IMR-90 (cell line): Measurements from ENCODE around the gene ZNF598. TPM values are rescaled to one million over a fixed set of nuclear protein-coding genes. Genes with fewer than 3 reads are reported as not detected.

Experiments used
- ATAC-seq: fragments of 200-7000 bp; cut with Tn5 transposase; 2 replicates; pipeline ENCODE4 v1.9.1; 2020; ENCODE audit warnings: low read depth, mild to moderate bottlenecking, moderate library complexity
- BruUV-seq: library from RNA; stranded (reverse); fragments of 400-500 nt; replicated peaks from 2 replicates; lab custom pipeline; 2021; lab: Mats Ljungman, UMichigan
- CTCF ChIA-PET: fragments of 300-600 bp; formaldehyde crosslinking; extraction: SDS; loops from one replicate; lab custom pipeline; 2021; ENCODE audit warnings: antibody characterized with exemption; lab: Yijun Ruan, JAX
- POLR2A ChIA-PET: fragments of 300-600 bp; sonication (Branson Sonifier 250); formaldehyde crosslinking; loops from one replicate; lab custom pipeline; 2022; ENCODE audit warnings: antibody characterized with exemption; ENCODE audit not compliant: unreplicated experiment; lab: Charles Lee
- DNase-seq: peaks from one replicate; pipeline ENCODE4 v3.0.0; 2013
- H2AFZ ChIP-seq: replicated peaks from 2 replicates; pipeline ENCODE3; 2013; ENCODE audit warnings: low read length, mild to moderate bottlenecking; ENCODE audit not compliant: poor library complexity
- H2AK5ac ChIP-seq: 2 replicates; pipeline ENCODE4 v1.6.1; 2013; ENCODE audit warnings: low read depth, low read length, inconsistent platforms
- H2AK9ac ChIP-seq: replicated peaks from 2 replicates; pipeline ENCODE3; 2013; ENCODE audit warnings: mild to moderate bottlenecking, low read depth, low read length, moderate library complexity; ENCODE audit not compliant: poor library complexity
- H2BK120ac ChIP-seq: 2 replicates; pipeline ENCODE4 v1.6.1; 2013; ENCODE audit warnings: low read depth, low read length, inconsistent platforms
- H2BK15ac ChIP-seq: 3 replicates; pipeline ENCODE4 v1.6.1; 2013; ENCODE audit warnings: low read depth, low read length, inconsistent platforms
- H2BK20ac ChIP-seq: 2 replicates; pipeline ENCODE4 v1.6.1; 2013; ENCODE audit warnings: low read depth, mild to moderate bottlenecking, inconsistent platforms, low read length, moderate library complexity
- H2BK5ac ChIP-seq: 2 replicates; pipeline ENCODE4 v1.6.1; 2013; ENCODE audit warnings: mild to moderate bottlenecking, low read depth, low read length, inconsistent platforms; ENCODE audit not compliant: poor library complexity, severe bottlenecking
- H3K14ac ChIP-seq: replicated peaks from 2 replicates; pipeline ENCODE4 v1.6.1; 2013; ENCODE audit warnings: low read depth, low read length, inconsistent platforms
- H3K18ac ChIP-seq: 2 replicates; pipeline ENCODE4 v1.6.1; 2013; ENCODE audit warnings: low read depth, low read length, control low read depth
- H3K23ac ChIP-seq: 2 replicates; pipeline ENCODE4 v1.6.1; 2013; ENCODE audit warnings: low read depth, low read length, inconsistent platforms
- H3K27ac ChIP-seq: 2 replicates; pipeline ENCODE4 v1.5.1; 2013; ENCODE audit warnings: mild to moderate bottlenecking, control low read depth, low read length; ENCODE audit not compliant: insufficient read depth
- H3K27me3 ChIP-seq: 2 replicates; pipeline ENCODE4 v1.6.1; 2013; ENCODE audit warnings: low read length; ENCODE audit not compliant: control insufficient read depth, insufficient read depth
- H3K36me3 ChIP-seq: 2 replicates; pipeline ENCODE4 v1.6.1; 2013; ENCODE audit warnings: low read length, mixed read lengths; ENCODE audit not compliant: control insufficient read depth, insufficient read depth
- H3K4ac ChIP-seq: 2 replicates; pipeline ENCODE4 v1.6.1; 2013; ENCODE audit warnings: low read depth, low read length, inconsistent platforms
- H3K4me1 ChIP-seq: 2 replicates; pipeline ENCODE4 v1.6.1; 2013; ENCODE audit warnings: low read length, mixed read lengths; ENCODE audit not compliant: control insufficient read depth, insufficient read depth
- H3K4me2 ChIP-seq: 2 replicates; pipeline ENCODE4 v1.6.1; 2013; ENCODE audit warnings: low read depth, mild to moderate bottlenecking, control low read depth, low read length, moderate library complexity
- H3K4me3 ChIP-seq: 2 replicates; pipeline ENCODE4 v1.5.1; 2013; ENCODE audit warnings: low read depth, mild to moderate bottlenecking, control low read depth, low read length, moderate library complexity; ENCODE audit not compliant: insufficient read depth
- H3K56ac ChIP-seq: 2 replicates; pipeline ENCODE4 v1.6.1; 2013; ENCODE audit warnings: low read length, inconsistent platforms; ENCODE audit not compliant: insufficient read depth; ENCODE audit errors: extremely low read depth
- H3K79me1 ChIP-seq, 2 experiments: 2 replicates each; pipeline ENCODE4 v1.6.1; 2013; ENCODE audit warnings: low read length in 2 of 2, inconsistent platforms in 1 of 2, low read depth in 1 of 2
- H3K9ac ChIP-seq: 2 replicates; pipeline ENCODE4 v1.6.1; 2013; ENCODE audit warnings: low read depth, low read length, control low read depth
- H3K9me1 ChIP-seq: 2 replicates; pipeline ENCODE4 v1.6.1; 2013; ENCODE audit warnings: low read length, inconsistent platforms; ENCODE audit not compliant: insufficient read depth
- H3K9me3 ChIP-seq: 2 replicates; pipeline ENCODE4 v1.6.1; 2013; ENCODE audit warnings: low read length; ENCODE audit not compliant: control insufficient read depth, insufficient read depth
- H4K20me1 ChIP-seq: 2 replicates; pipeline ENCODE4 v1.6.1; 2013; ENCODE audit warnings: low read length, inconsistent platforms; ENCODE audit not compliant: insufficient read depth
- H4K5ac ChIP-seq: 2 replicates; pipeline ENCODE4 v1.6.1; 2013; ENCODE audit warnings: mild to moderate bottlenecking, low read depth, low read length, control low read depth
- H4K8ac ChIP-seq, 2 experiments: 2 replicates each; pipeline ENCODE4 v1.6.1; 2013; ENCODE audit warnings: low read depth in 2 of 2, low read length in 2 of 2, control low read depth in 1 of 2, inconsistent platforms in 1 of 2
- H4K91ac ChIP-seq: 2 replicates; pipeline ENCODE4 v1.6.1; 2013; ENCODE audit warnings: low read depth, low read length, inconsistent platforms; ENCODE audit not compliant: insufficient read depth
- BHLHE40 ChIP-seq: fragments of 150-350 bp; IDR thresholded peaks from 2 replicates; pipeline ENCODE4 v1.6.1; 2016; ENCODE audit warnings: mild to moderate bottlenecking, low read depth, low read length
- CEBPB ChIP-seq: IDR thresholded peaks from 2 replicates; pipeline ENCODE4 v1.6.1; 2012; ENCODE audit warnings: low read depth, low read length, improper control_type of control experiment
- CHD1 ChIP-seq: IDR thresholded peaks from 2 replicates; pipeline ENCODE4 v1.6.1; 2012; ENCODE audit warnings: low read depth, low read length, improper control_type of control experiment
- CTCF ChIP-seq: conservative IDR thresholded peaks from 2 replicates; pipeline ENCODE4 v1.5.1; 2012; ENCODE audit warnings: mild to moderate bottlenecking, low read depth, low read length, improper control_type of control experiment
- FOS ChIP-seq: fragments of 150-350 bp; IDR thresholded peaks from 2 replicates; pipeline ENCODE4 v1.6.1; 2016; ENCODE audit warnings: low read depth, low read length
- MAFK ChIP-seq: IDR thresholded peaks from 2 replicates; pipeline ENCODE4 v1.6.1; 2012; ENCODE audit warnings: low read depth, low read length, improper control_type of control experiment
- MAZ ChIP-seq: IDR thresholded peaks from 2 replicates; pipeline ENCODE4 v1.6.1; 2012; ENCODE audit warnings: low read depth, mild to moderate bottlenecking, low read length, improper control_type of control experiment, moderate library complexity, borderline replicate concordance
- MXI1 ChIP-seq: IDR thresholded peaks from 2 replicates; pipeline ENCODE4 v1.6.1; 2012; ENCODE audit warnings: low read depth, mild to moderate bottlenecking, low read length, moderate library complexity, borderline replicate concordance
- NFE2L2 ChIP-seq: fragments of 150-350 bp; IDR thresholded peaks from 2 replicates; pipeline ENCODE4 v1.6.1; 2016; ENCODE audit warnings: low read depth, mild to moderate bottlenecking, low read length
- POLR2A ChIP-seq: IDR thresholded peaks from 2 replicates; pipeline ENCODE4 v1.6.1; 2012; ENCODE audit warnings: mild to moderate bottlenecking, low read depth, low read length
- RAD21 ChIP-seq: IDR thresholded peaks from 2 replicates; pipeline ENCODE4 v1.6.1; 2012; ENCODE audit warnings: low read length, improper control_type of control experiment
- RFX5 ChIP-seq: IDR thresholded peaks from 2 replicates; pipeline ENCODE4 v1.8.0; 2012; ENCODE audit warnings: low read depth, mild to moderate bottlenecking, low read length, moderate library complexity
- SMC3 ChIP-seq: fragments of 150-350 bp; IDR thresholded peaks from 2 replicates; pipeline ENCODE4 v1.6.1; 2016; ENCODE audit warnings: low read depth, mild to moderate bottlenecking, antibody characterized with exemption, low read length, moderate library complexity
- WGBS, 2 experiments: methylation state at CpG; one replicate each; pipeline versions ENCODE4 v1.1.5 to v1.1.7; 2013; ENCODE audit warnings: missing lambda C conversion rate in 2 of 2; ENCODE audit not compliant: insufficient read length in 1 of 2; ENCODE audit errors: extremely low coverage in 2 of 2; 5-methylcytosine and 5-hydroxymethylcytosine counted together
- dilution Hi-C: fragments of 300-500 bp; cut with HindIII; formaldehyde crosslinking; loops from one replicate; pipeline ENCODE4 v1.14.3; 2018; ENCODE audit warnings: low sequenced_read_pairs; ENCODE audit not compliant: unreplicated experiment
- in situ Hi-C: fragments of 300-500 bp; cut with MboI; formaldehyde crosslinking; loops from 3 replicates; pipeline ENCODE4 v1.14.3; 2019; ENCODE audit warnings: low sequenced_read_pairs, inconsistent platforms, mixed read lengths
- intact Hi-C: fragments of 100-400 bp; cut with micrococcal nuclease; formaldehyde crosslinking; loops from 2 replicates; pipeline ENCODE4 v1.10.0; 2022
- polyA plus RNA-seq, 3 experiments: library from polyadenylated mRNA; depleted of rRNA; stranded (reverse); fragments of >200 nt; gene quantifications; 2 replicates each; pipeline ENCODE4 v1.2.3, GENCODE V29; 2012; ENCODE audit warnings: low replicate concordance in 1 of 3
- total RNA-seq: library from RNA; depleted of rRNA; stranded (reverse); fragments of >200 nt; gene quantifications from 2 replicates; pipeline ENCODE4 v1.2.3, GENCODE V29; 2012
- TF ChIP-seq, protein P1 (sequence below): fragments of 150-350 bp; IDR thresholded peaks from 2 replicates; pipeline ENCODE4 v1.6.1; 2016; ENCODE audit warnings: low read depth, mild to moderate bottlenecking, low read length, moderate library complexity, borderline replicate concordance

The ZNF598 gene
- total and polyA plus RNA-seq, 2 of the 4 experiments (the other 2 are of a cell fraction) = 3.4 to 36.4 TPM

DNA sequence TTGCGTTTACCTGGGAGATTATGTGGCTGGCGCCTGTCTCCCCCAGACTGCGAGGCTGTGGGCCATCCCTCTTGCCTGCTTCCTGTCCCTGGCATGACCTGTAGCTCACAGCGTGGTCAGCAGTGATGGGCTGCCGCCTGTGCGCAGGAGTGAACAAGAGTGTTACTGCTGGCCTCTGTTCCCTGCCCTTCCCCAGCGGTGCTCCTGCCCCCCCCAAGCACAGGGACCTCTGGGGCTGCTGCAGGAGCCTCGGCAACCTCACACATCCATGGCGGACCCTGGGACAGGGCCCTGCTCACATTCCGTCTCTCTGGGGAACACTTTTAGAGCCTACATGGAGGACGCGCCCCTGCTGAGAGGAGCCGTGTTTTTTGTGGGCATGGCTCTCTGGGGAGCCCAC lies 48.8 kb upstream of the ZNF598 start (continued):
- TF ChIP-seq, protein P1, sequence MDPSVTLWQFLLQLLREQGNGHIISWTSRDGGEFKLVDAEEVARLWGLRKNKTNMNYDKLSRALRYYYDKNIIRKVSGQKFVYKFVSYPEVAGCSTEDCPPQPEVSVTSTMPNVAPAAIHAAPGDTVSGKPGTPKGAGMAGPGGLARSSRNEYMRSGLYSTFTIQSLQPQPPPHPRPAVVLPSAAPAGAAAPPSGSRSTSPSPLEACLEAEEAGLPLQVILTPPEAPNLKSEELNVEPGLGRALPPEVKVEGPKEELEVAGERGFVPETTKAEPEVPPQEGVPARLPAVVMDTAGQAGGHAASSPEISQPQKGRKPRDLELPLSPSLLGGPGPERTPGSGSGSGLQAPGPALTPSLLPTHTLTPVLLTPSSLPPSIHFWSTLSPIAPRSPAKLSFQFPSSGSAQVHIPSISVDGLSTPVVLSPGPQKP = no peak

DNA sequence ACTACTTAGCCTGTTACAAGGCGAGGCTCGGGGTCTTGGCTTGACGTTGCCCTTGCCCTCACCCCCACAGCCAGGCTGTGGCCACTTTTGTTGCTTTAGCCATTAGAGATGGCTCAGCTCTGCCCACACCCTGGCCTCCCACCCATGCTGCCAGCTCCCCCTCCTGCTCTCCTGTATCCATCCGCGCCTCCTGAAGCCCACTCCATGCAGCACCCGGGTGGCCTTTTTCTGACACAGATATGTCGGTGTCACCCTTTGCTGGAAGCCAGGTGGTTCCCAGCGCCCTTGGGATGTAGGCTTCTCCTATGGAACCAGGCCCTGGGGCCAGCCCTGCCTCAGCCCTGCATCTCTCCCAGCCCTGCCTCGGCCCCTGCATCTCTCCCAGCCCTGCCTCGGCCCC lies 47.8 kb upstream of the ZNF598 start:
- H3K4me1 ChIP-seq = no peaks in the 10 kb centered on the region
- no peak overlapping the region for H4K8ac ChIP-seq
- H3K14ac ChIP-seq = no peak overlapping the region
- no peak overlapping the region for H2BK120ac ChIP-seq
- H2BK5ac ChIP-seq = no peak overlapping the region
- H3K23ac ChIP-seq = no peak overlapping the region
- CTCF ChIA-PET = no interaction called here
- H2BK20ac ChIP-seq = no peak overlapping the region
- ATAC-seq (no peak), DNase-seq (no peak)
- no peaks in the 10 kb centered on the region for H3K9me3 ChIP-seq
- H2AK9ac ChIP-seq = no peak overlapping the region
- no peak overlapping the region for H3K56ac ChIP-seq
- no peak overlapping the region for H2BK15ac ChIP-seq
- in situ Hi-C loops = no loop called here
- peaks cover under 1 to 24% of the 10 kb centered on the region in 2 experiments; a peak in 3 of 4 replicates for H3K79me1 ChIP-seq
- no peaks in the 10 kb centered on the region for H3K9me1 ChIP-seq
- no peak overlapping the region for H3K18ac ChIP-seq
- no peaks in the 10 kb centered on the region; the same call in 1 of the 2 replicates for H4K20me1 ChIP-seq
- intact Hi-C loops = no loop called here
- no peaks in the 10 kb centered on the region for H3K27me3 ChIP-seq
- H2AFZ ChIP-seq = no peak overlapping the region
- POLR2A ChIA-PET = no interaction called here
- peaks cover 63% of the 10 kb centered on the region for H3K36me3 ChIP-seq
- H3K27ac ChIP-seq = no peak overlapping the region
- BruUV-seq = no TSS peak
- no peak overlapping the region for H3K9ac ChIP-seq
- no peak overlapping the region for H3K4me3 ChIP-seq
- dilution Hi-C loops = no loop called here
- no peak overlapping the region for H3K4me2 ChIP-seq
- no peak overlapping the region for H4K91ac ChIP-seq
- H2AK5ac ChIP-seq = no peak overlapping the region
- H4K5ac ChIP-seq = no peak overlapping the region
- H3K4ac ChIP-seq = no peak overlapping the region
- 94% methylated on average over 7 of the region's 10 CpGs; no CpG with 5 or more reads in 1 of the 2 experiments for WGBS, 2 experiments
- TF ChIP-seq RFX5 (no peak), SMC3 (no peak), RAD21 (no peak), NFE2L2 (no peak), MXI1 (no peak), MAFK (no peak), POLR2A (no peak), FOS (no peak), MAZ (no peak), CTCF (no peak), CEBPB (no peak), BHLHE40 (no peak), CHD1 (no peak)
- TF ChIP-seq, protein P1 = no peak
